ENCODE data around the gene ANKRD13B.

GRCh38 chr17:29585080-29585751, 7.7 kb upstream of the ANKRD13B start:
- peak; percentile 50 for TF ChIP-seq CTCF (IDR thresholded peaks at IDR 0.05; ENCODE audit: low read depth, low read length)
- TF ChIP-seq EZH2phosphoT487 (IDR thresholded peaks at IDR 0.05; ENCODE audit: low read depth): no peak
